Measurements from ENCODE around the gene BEX1. TPM values are rescaled to one million over a fixed set of nuclear protein-coding genes. Genes with fewer than 3 reads are reported as not detected.

BEX1 gene
- total and polyA plus RNA-seq, 9 of the 15 experiments (the other 6 are each of a cell fraction or from before 2014, with no cell fraction given), result not detected

DNA sequence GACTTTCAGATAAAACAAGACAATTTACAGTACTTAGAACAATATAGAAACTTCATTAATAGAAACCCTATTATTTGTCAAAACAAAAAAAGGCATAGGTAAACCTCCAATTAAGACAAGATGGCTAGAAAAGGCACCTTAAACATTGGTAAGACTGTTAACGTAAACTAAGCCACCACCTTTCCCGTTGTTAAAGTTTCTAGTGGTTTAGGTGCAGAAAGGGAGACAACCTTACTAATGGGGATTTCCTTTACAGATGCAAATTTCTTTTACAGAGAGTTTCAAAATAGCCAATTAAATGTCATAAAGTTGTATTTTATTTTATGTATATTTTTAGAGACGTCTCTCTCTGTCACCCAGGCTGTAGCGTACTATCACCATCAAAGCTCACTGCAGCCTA lies 36.5 kb upstream of the BEX1 start:
- Histone ChIP-seq H2AFZ (ENCODE audit: low read depth, low read length) (no peak overlapping the region), H3K9me1 (ENCODE audit: control insufficient read depth, insufficient read depth, low read length) (no peaks in the 10 kb centered on the region), H3K27me3 (ENCODE audit: control insufficient read depth in 2 of 2, insufficient read depth in 2 of 2, low read length in 2 of 2) (no peaks in the 10 kb centered on the region), H3K4me3 (no peak overlapping the region), H3K79me2 (ENCODE audit: control insufficient read depth, insufficient read depth, low read length) (no peaks in the 10 kb centered on the region), H3K4me1 (replicated peaks in 1 of 2; ENCODE audit: control insufficient read depth in 2 of 2, insufficient read depth in 2 of 2, low read length in 2 of 2) (peaks cover 7 to 19% of the 10 kb centered on the region in 2 experiments; a peak in 3 of 5 replicates), H3K4me2 (ENCODE audit: insufficient read depth, low read length) (no peak overlapping the region), H4K20me1 (replicated peaks; ENCODE audit: control insufficient read depth, insufficient read depth, low read length) (no peaks in the 10 kb centered on the region), H3K36me3 (ENCODE audit: control insufficient read depth, insufficient read depth, low read length) (no peaks in the 10 kb centered on the region), H3K9ac (ENCODE audit: insufficient read depth in 1 of 2, low read depth in 2 of 2, low read length in 2 of 2) (no peak overlapping the region), H3K27ac (ENCODE audit: extremely low read depth, low read depth, low read length) (no peak overlapping the region), H3K9me3 (replicated peaks; ENCODE audit: control insufficient read depth, insufficient read depth, low read depth, low read length) (no peaks in the 10 kb centered on the region)
- DNase-seq (ENCODE audit: extremely low read depth in 1 of 4, low spot score in 3 of 4) (no peak), ATAC-seq (no peak), FAIRE-seq (no peak)
- POLR2A ChIA-PET, result no interaction called here
- in situ Hi-C loops (cut with MboI) (no loop called here), intact Hi-C loops (cut with micrococcal nuclease) (loop anchor here (5.0 kb wide), 1 partner anchor 57 kb away; no protein-coding TSS in a partner anchor)
- BruUV-seq (replicated peaks), result no TSS peak
- CTCF ChIA-PET (ENCODE audit: low intra/inter-chr PET ratio), result no interaction called here
- 42% methylated on average over 4 of the region's 4 CpGs for WGBS (ENCODE audit: insufficient coverage, low coverage, missing lambda C conversion rate)
- no peak for TF ChIP-seq CCAR2 (IDR thresholded peaks at IDR 0.05; ENCODE audit: low read depth, low read length)
- no peak for TF ChIP-seq LCOR (CRISPR knock-in tag; IDR thresholded peaks at IDR 0.05)
- TF ChIP-seq MEF2A (IDR thresholded peaks at IDR 0.05; ENCODE audit: control insufficient read depth, low read depth, low read length), result no peak
- TF ChIP-seq, protein P1, sequence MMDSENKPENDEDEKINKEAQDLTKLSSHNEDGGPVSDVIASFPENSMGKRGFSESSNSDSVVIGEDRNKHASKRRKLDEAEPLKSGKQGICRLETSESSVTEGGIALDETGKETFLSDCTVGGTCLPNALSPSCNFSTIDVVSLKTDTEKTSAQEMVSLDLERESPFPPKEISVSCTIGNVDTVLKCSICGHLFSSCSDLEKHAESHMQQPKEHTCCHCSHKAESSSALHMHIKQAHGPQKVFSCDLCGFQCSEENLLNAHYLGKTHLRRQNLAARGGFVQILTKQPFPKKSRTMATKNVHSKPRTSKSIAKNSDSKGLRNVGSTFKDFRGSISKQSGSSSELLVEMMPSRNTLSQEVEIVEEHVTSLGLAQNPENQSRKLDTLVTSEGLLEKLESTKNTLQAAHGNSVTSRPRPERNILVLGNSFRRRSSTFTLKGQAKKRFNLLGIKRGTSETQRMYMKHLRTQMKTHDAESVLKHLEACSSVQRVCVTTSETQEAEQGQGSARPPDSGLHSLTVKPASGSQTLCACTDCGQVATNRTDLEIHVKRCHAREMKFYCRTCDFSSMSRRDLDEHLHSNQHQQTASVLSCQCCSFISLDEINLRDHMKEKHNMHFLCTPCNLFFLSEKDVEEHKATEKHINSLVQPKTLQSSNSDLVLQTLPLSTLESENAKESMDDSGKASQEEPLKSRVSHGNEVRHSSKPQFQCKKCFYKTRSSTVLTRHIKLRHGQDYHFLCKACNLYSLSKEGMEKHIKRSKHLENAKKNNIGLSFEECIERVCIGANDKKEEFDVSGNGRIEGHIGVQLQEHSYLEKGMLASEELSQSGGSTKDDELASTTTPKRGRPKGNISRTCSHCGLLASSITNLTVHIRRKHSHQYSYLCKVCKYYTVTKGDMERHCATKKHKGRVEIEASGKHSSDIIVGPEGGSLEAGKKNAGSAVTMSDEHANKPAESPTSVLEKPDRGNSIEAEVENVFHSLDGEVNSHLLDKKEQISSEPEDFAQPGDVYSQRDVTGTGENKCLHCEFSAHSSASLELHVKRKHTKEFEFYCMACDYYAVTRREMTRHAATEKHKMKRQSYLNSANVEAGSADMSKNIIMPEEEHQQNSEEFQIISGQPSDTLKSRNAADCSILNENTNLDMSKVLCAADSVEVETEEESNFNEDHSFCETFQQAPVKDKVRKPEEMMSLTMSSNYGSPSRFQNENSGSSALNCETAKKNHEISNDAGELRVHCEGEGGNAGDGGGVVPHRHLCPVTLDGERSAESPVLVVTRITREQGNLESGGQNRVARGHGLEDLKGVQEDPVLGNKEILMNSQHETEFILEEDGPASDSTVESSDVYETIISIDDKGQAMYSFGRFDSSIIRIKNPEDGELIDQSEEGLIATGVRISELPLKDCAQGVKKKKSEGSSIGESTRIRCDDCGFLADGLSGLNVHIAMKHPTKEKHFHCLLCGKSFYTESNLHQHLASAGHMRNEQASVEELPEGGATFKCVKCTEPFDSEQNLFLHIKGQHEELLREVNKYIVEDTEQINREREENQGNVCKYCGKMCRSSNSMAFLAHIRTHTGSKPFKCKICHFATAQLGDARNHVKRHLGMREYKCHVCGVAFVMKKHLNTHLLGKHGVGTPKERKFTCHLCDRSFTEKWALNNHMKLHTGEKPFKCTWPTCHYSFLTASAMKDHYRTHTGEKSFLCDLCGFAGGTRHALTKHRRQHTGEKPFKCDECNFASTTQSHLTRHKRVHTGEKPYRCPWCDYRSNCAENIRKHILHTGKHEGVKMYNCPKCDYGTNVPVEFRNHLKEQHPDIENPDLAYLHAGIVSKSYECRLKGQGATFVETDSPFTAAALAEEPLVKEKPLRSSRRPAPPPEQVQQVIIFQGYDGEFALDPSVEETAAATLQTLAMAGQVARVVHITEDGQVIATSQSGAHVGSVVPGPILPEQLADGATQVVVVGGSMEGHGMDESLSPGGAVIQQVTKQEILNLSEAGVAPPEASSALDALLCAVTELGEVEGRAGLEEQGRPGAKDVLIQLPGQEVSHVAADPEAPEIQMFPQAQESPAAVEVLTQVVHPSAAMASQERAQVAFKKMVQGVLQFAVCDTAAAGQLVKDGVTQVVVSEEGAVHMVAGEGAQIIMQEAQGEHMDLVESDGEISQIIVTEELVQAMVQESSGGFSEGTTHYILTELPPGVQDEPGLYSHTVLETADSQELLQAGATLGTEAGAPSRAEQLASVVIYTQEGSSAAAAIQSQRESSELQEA (IDR thresholded peaks at IDR 0.05; ENCODE audit: low read depth), result no peak
- no peak for TF ChIP-seq SAFB2 (IDR thresholded peaks at IDR 0.05; ENCODE audit: borderline replicate concordance, low read depth, low read length, severe bottlenecking)
- TF ChIP-seq, protein P2, sequence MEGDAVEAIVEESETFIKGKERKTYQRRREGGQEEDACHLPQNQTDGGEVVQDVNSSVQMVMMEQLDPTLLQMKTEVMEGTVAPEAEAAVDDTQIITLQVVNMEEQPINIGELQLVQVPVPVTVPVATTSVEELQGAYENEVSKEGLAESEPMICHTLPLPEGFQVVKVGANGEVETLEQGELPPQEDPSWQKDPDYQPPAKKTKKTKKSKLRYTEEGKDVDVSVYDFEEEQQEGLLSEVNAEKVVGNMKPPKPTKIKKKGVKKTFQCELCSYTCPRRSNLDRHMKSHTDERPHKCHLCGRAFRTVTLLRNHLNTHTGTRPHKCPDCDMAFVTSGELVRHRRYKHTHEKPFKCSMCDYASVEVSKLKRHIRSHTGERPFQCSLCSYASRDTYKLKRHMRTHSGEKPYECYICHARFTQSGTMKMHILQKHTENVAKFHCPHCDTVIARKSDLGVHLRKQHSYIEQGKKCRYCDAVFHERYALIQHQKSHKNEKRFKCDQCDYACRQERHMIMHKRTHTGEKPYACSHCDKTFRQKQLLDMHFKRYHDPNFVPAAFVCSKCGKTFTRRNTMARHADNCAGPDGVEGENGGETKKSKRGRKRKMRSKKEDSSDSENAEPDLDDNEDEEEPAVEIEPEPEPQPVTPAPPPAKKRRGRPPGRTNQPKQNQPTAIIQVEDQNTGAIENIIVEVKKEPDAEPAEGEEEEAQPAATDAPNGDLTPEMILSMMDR (IDR thresholded peaks at IDR 0.05 in 2 of 3, conservative IDR thresholded peaks at IDR 0.05 in 1 of 3; ENCODE audit: insufficient read depth in 2 of 3, low read depth in 1 of 3, low read length in 3 of 3), result no peak
- TF ChIP-seq, protein P3, sequence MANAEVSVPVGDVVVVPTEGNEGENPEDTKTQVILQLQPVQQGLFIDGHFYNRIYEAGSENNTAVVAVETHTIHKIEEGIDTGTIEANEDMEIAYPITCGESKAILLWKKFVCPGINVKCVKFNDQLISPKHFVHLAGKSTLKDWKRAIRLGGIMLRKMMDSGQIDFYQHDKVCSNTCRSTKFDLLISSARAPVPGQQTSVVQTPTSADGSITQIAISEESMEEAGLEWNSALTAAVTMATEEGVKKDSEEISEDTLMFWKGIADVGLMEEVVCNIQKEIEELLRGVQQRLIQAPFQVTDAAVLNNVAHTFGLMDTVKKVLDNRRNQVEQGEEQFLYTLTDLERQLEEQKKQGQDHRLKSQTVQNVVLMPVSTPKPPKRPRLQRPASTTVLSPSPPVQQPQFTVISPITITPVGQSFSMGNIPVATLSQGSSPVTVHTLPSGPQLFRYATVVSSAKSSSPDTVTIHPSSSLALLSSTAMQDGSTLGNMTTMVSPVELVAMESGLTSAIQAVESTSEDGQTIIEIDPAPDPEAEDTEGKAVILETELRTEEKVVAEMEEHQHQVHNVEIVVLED (CRISPR knock-in tag; IDR thresholded peaks at IDR 0.05), result no peak
- TF ChIP-seq RBFOX2 (IDR thresholded peaks at IDR 0.05; ENCODE audit: low read depth, low read length), result no peak
- TF ChIP-seq PCBP2 (IDR thresholded peaks at IDR 0.05; ENCODE audit: low read depth, low read length, poor library complexity, severe bottlenecking), result no peak
- TF ChIP-seq HMG20B (CRISPR knock-in tag; IDR thresholded peaks at IDR 0.05), result no peak
- no peak for TF ChIP-seq NONO (IDR thresholded peaks at IDR 0.05; ENCODE audit: low read depth in 2 of 2, low read length in 1 of 2)
